Left renal pelvis (tissue), 4 donors: ENCODE measurements around the gene DNAH10. TPM values are rescaled to one million over a fixed set of nuclear protein-coding genes. Genes with fewer than 3 reads are reported as not detected.

Experiments
- DNase-seq, 4 donors: peaks; one replicate each; pipeline ENCODE4 v3.0.0-alpha.2; 2013; ENCODE audit warnings: low read depth in 4 of 4, low spot score in 3 of 4
- polyA plus RNA-seq, 4 donors: library from polyadenylated mRNA; unstranded; fragments of 120-200 nt; gene quantifications; one replicate each; pipeline ENCODE4 v1.2.1, GENCODE V29; 2013; ENCODE audit not compliant: insufficient read length in 4 of 4

DNAH10 gene
- polyA plus RNA-seq, 4 donors: 2.2 to 5.2 (median 4.3) TPM

- no peak for DNase-seq
Observed at GRCh38 chr12:123747309-123747708, 14.8 kb upstream of the DNAH10 start.

GRCh38 chr12:123748161-123748560 is 13.9 kb upstream of the DNAH10 start:
- DNase-seq: no peak

- DNase-seq: no peak
Observed at GRCh38 chr12:123748661-123749060, 13.4 kb upstream of the DNAH10 start.

- DNase-seq: no peak
Observed at GRCh38 chr12:123749355-123749754, 12.7 kb upstream of the DNAH10 start.

- no peak for DNase-seq
Observed at GRCh38 chr12:123750159-123750656, 11.9 kb upstream of the DNAH10 start.

- DNase-seq: no peak
Observed at GRCh38 chr12:123752046-123752445, 10.1 kb upstream of the DNAH10 start.

GRCh38 chr12:123754041-123754772 is 7.9 kb upstream of the DNAH10 start:
- no peak for DNase-seq

GRCh38 chr12:123757561-123757960 is 4.5 kb upstream of the DNAH10 start:
- no peak for DNase-seq

- DNase-seq: no peak
Observed at GRCh38 chr12:123760267-123760938, 1.7 kb upstream of the DNAH10 start.

- no peak for DNase-seq
Observed at GRCh38 chr12:123762715-123763052, 583 bp downstream of the DNAH10 start.

GRCh38 chr12:123763093-123763492 is 992 bp downstream of the DNAH10 start:
- no peak for DNase-seq

GRCh38 chr12:123764109-123764508 is 2.0 kb downstream of the DNAH10 start:
- DNase-seq: no peak

- DNase-seq: no peak
Observed at GRCh38 chr12:123765504-123766035, 3.5 kb downstream of the DNAH10 start.

- no peak for DNase-seq
Observed at GRCh38 chr12:123767613-123768012, 5.5 kb downstream of the DNAH10 start.

GRCh38 chr12:123771261-123771660 is 9.2 kb downstream of the DNAH10 start:
- DNase-seq: no peak

GRCh38 chr12:123772074-123772473 is 10.0 kb downstream of the DNAH10 start:
- DNase-seq: no peak

- no peak for DNase-seq
Observed at GRCh38 chr12:123773375-123773774, 11.3 kb downstream of the DNAH10 start.

GRCh38 chr12:123779551-123779950 is 17.4 kb downstream of the DNAH10 start:
- no peak for DNase-seq

- no peak for DNase-seq
Observed at GRCh38 chr12:123782997-123783792, 21.1 kb downstream of the DNAH10 start.

- DNase-seq: no peak
Observed at GRCh38 chr12:123787466-123787865, 25.4 kb downstream of the DNAH10 start.

GRCh38 chr12:123788541-123788940 is 26.4 kb downstream of the DNAH10 start:
- DNase-seq: no peak
